ENCODE results near the gene BANF2.
A peak's percentile ranks its signal among the peaks of the same experiment; 100 is the strongest.

The BANF2 gene

DNA sequence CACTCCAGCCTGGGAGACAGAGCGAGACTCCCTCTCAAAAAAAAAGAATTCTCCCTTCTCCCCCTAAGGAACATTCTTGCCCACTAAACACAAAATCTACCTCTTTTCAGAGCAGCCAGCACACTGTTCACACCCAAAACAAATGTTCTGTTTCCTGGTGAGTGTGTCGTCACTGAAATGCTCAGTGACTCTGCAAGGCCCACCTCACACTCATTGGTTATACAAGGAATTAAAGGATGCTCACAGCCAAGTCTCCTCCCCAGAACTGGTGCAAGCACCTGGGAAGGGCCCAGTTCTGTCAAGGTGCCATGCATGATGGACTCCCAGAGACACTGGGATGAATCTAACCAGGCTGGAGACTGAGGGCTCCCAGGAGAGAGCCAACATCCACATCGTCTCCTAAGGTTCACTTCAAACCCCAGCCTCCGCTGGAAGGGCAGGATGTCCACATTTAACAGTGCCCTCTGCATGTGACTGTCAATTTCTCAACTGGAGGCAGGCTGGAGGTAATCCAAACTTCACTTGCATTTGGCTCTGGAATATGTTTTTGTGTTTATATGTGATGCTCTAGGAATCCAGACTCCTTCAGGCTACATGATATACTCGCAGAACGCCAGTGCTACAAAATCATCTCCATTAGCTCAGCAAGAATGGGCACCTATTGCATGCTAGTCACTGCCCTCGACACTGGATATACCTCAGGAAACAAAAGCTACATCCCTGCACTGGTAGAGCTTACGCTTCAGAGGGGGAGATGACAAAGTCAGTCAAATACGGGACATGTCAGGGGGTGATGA is 24.8 kb upstream of the BANF2 start:
- Histone ChIP-seq H3K36me3 (ENCODE audit: low read depth) (peaks cover 76% of the 10 kb centered on the region), H3K4me3 (ENCODE audit: severe bottlenecking) (no peak overlapping the region), H3K9me3 (ENCODE audit: severe bottlenecking) (no peaks in the 10 kb centered on the region), H3K4me1 (ENCODE audit: insufficient read depth, poor library complexity, severe bottlenecking) (peaks cover 6% of the 10 kb centered on the region), H3K27me3 (ENCODE audit: insufficient read depth, poor library complexity, severe bottlenecking) (no peaks in the 10 kb centered on the region), H3K27ac (ENCODE audit: poor library complexity, severe bottlenecking) (no peak overlapping the region)
- ATAC-seq (ENCODE audit: low read depth) = no peak
- peak; percentile 23 for DNase-seq (ENCODE audit: low spot score)
- TF ChIP-seq, protein P1, sequence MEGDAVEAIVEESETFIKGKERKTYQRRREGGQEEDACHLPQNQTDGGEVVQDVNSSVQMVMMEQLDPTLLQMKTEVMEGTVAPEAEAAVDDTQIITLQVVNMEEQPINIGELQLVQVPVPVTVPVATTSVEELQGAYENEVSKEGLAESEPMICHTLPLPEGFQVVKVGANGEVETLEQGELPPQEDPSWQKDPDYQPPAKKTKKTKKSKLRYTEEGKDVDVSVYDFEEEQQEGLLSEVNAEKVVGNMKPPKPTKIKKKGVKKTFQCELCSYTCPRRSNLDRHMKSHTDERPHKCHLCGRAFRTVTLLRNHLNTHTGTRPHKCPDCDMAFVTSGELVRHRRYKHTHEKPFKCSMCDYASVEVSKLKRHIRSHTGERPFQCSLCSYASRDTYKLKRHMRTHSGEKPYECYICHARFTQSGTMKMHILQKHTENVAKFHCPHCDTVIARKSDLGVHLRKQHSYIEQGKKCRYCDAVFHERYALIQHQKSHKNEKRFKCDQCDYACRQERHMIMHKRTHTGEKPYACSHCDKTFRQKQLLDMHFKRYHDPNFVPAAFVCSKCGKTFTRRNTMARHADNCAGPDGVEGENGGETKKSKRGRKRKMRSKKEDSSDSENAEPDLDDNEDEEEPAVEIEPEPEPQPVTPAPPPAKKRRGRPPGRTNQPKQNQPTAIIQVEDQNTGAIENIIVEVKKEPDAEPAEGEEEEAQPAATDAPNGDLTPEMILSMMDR (IDR thresholded peaks at IDR 0.05; ENCODE audit: poor library complexity, severe bottlenecking) = no peak

DNA sequence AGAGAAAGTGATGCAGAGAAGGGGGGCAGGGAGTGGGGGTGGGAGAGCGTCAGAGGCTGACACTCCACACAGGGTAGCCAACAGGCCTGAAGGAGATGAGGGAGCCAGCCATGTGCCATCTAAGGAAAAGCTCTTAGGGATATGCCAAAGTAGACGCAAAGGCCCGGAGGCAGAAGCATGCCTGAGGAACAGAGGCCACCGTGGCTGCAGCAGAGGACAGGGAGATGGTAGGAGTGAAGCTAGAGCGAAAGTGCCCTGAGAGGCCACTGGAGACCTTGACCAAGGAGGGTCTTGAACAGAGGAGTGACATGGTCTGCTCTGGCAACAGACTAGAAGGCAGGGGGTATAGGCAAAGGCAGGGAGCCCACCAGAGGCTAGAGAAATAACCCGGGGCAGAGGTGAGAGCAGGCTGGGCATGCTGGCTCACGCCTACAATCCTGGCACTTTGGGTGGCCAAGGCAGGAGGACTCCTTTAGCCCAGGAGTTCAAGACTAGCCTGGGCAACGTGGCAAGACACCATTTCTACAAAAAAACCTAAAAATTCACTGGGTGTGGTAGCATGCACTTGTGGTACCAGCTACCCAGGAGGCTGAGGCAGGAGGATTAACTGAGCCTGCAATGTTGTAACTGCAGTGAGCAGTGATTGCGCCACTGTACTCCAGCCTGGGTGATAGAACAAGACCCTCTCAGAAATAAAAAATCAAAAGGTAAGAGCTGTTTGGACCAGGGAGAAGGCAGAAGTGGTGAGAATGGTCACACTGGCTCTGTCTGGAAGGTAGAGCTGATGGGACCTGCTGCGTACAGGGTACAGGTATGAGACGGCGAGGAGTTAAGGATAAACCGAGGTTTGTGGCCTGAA is 24.0 kb upstream of the BANF2 start:
- Histone ChIP-seq H3K27me3 (ENCODE audit: insufficient read depth, poor library complexity, severe bottlenecking) (no peaks in the 10 kb centered on the region), H3K36me3 (ENCODE audit: low read depth) (peaks cover 72% of the 10 kb centered on the region), H3K9me3 (ENCODE audit: severe bottlenecking) (no peaks in the 10 kb centered on the region), H3K4me3 (ENCODE audit: severe bottlenecking) (no peak overlapping the region), H3K27ac (ENCODE audit: poor library complexity, severe bottlenecking) (no peak overlapping the region), H3K4me1 (ENCODE audit: insufficient read depth, poor library complexity, severe bottlenecking) (peaks cover 7% of the 10 kb centered on the region)
- ATAC-seq (ENCODE audit: low read depth) (no peak), DNase-seq (ENCODE audit: low spot score) (peak; percentile 30)
- TF ChIP-seq, protein P1 (IDR thresholded peaks at IDR 0.05; ENCODE audit: poor library complexity, severe bottlenecking) = no peak

DNA sequence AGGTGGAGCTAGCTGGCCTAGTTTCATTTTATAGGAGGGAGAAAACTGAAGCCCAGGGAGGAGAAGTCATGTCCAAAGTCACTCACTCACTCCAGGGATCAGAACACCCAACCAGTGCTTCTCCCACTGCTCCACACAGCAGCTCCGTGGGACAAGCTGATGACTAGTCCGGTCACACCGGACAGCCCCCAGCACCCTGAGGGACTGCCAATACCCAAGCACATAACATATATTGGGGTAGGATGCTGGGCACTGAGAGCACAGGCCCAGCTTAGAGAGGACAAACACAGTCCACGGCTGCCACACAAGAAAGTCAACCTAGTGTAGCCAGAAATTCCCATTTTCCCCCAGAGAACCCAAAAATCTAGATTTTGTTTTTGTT is 23.4 kb upstream of the BANF2 start:
- ATAC-seq (ENCODE audit: low read depth) (no peak), DNase-seq (ENCODE audit: low spot score) (peak; percentile 20)
- Histone ChIP-seq H3K27me3 (ENCODE audit: insufficient read depth, poor library complexity, severe bottlenecking) (no peaks in the 10 kb centered on the region), H3K27ac (ENCODE audit: poor library complexity, severe bottlenecking) (no peak overlapping the region), H3K4me3 (ENCODE audit: severe bottlenecking) (no peak overlapping the region), H3K4me1 (ENCODE audit: insufficient read depth, poor library complexity, severe bottlenecking) (peaks cover 7% of the 10 kb centered on the region), H3K9me3 (ENCODE audit: severe bottlenecking) (no peaks in the 10 kb centered on the region), H3K36me3 (ENCODE audit: low read depth) (peaks cover 69% of the 10 kb centered on the region)
- TF ChIP-seq, protein P1 (IDR thresholded peaks at IDR 0.05; ENCODE audit: poor library complexity, severe bottlenecking) = no peak

DNA sequence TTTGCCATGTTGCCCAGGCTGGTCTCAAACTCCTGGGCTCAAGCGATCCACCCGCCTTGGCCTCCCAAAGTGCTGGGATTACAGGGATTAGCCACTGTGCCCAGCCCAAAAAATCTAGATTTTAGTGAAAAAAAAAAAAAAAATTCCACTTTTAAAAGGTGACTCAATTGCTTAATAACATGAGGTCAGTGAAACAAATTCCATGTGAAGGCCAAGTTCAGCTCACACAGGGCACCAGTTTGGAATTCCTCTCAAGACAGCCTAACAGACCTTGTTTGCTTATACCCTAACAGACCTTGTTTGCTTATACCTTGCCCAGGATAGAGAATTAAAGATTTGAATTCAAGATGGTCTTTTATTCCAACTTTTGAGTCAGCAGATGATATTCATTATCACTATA is 22.8 kb upstream of the BANF2 start:
- Histone ChIP-seq H3K36me3 (ENCODE audit: low read depth) (peaks cover 69% of the 10 kb centered on the region), H3K4me3 (ENCODE audit: severe bottlenecking) (no peak overlapping the region), H3K9me3 (ENCODE audit: severe bottlenecking) (no peaks in the 10 kb centered on the region), H3K4me1 (ENCODE audit: insufficient read depth, poor library complexity, severe bottlenecking) (peaks cover 7% of the 10 kb centered on the region), H3K27me3 (ENCODE audit: insufficient read depth, poor library complexity, severe bottlenecking) (no peaks in the 10 kb centered on the region), H3K27ac (ENCODE audit: poor library complexity, severe bottlenecking) (no peak overlapping the region)
- TF ChIP-seq, protein P1 (IDR thresholded peaks at IDR 0.05; ENCODE audit: poor library complexity, severe bottlenecking) = no peak
- ATAC-seq (ENCODE audit: low read depth) (no peak), DNase-seq (ENCODE audit: low spot score) (no peak)

Measured in RWPE2 (cell line).